ENCODE measurements around the gene ANKRD13A.

GRCh38 chr12:109993091-109993490 lies 6.1 kb upstream of the ANKRD13A start:
- TF ChIP-seq CTCF (IDR thresholded peaks at IDR 0.05) (no peak), POLR2A (IDR thresholded peaks at IDR 0.05) (no peak)

Measured in sigmoid colon (tissue), 3 donors.